Kidney (tissue), 14 donors: ENCODE data around the gene WNT9B. TPM values are rescaled to one million over a fixed set of nuclear protein-coding genes. Genes with fewer than 3 reads are reported as not detected.

Experiments
- DNase-seq, 5 donors: peaks; one replicate each; pipeline ENCODE4 v3.0.0-alpha.2; 2013 to 2020
- FAIRE-seq: peaks from 2 replicates; lab custom pipeline; 2012; peaks lifted over from hg19 to GRCh38; lab: Jason Lieb, UNC
- H3K27ac ChIP-seq, 2 donors: one replicate each; pipeline ENCODE4 v1.7.0; 2013; ENCODE audit warnings: low read depth in 2 of 2, low read length in 2 of 2, inconsistent platforms in 1 of 2
- H3K27me3 ChIP-seq: one replicate; pipeline ENCODE4 v1.7.1; 2013; ENCODE audit warnings: low read length, inconsistent platforms; ENCODE audit not compliant: control insufficient read depth, insufficient read depth
- H3K36me3 ChIP-seq, 3 donors: one replicate each; pipeline versions ENCODE4 v1.7.0 to v1.7.1; 2013; ENCODE audit warnings: low read length in 3 of 3, control low read depth in 1 of 3, inconsistent platforms in 1 of 3; ENCODE audit not compliant: insufficient read depth in 3 of 3, control insufficient read depth in 2 of 3
- H3K4me1 ChIP-seq, 3 donors: one replicate each; pipeline versions ENCODE4 v1.7.0 to v1.7.1; 2013; ENCODE audit warnings: low read length in 3 of 3, inconsistent platforms in 1 of 3, low read depth in 1 of 3; ENCODE audit not compliant: control insufficient read depth in 2 of 3, insufficient read depth in 2 of 3
- H3K4me3 ChIP-seq, 3 donors: one replicate each; pipeline versions ENCODE4 v1.7.0 to v1.8.1; 2013; ENCODE audit warnings: low read length in 3 of 3, control low read depth in 1 of 3, inconsistent platforms in 1 of 3
- H3K9ac ChIP-seq, 3 donors: one replicate each; pipeline versions ENCODE4 v1.7.0 to v1.7.1; 2013; ENCODE audit warnings: low read length in 3 of 3, control low read depth in 1 of 3, inconsistent platforms in 1 of 3
- H3K9me3 ChIP-seq, 3 donors: one replicate each; pipeline versions ENCODE4 v1.7.0 to v1.7.1; 2013; ENCODE audit warnings: low read length in 3 of 3, control low read depth in 1 of 3, inconsistent platforms in 1 of 3; ENCODE audit not compliant: control insufficient read depth in 2 of 3, insufficient read depth in 1 of 3
- intact Hi-C: fragments of 100-400 bp; cut with DNase I; formaldehyde crosslinking; loops from one replicate; pipeline ENCODE4 v1.11.1; 2022
- polyA plus RNA-seq: library from polyadenylated mRNA; stranded (reverse); fragments of 350-450 nt; fragmentation: Illumina TruSeq; extraction: RNeasy Lipid Tissue Mini Kit (QIAGEN cat#74804); gene quantifications from one replicate; pipeline ENCODE4 v1.2.3, GENCODE V29; 2014; ENCODE audit warnings: low read depth, low replicate concordance; ENCODE audit not compliant: insufficient read depth
- total RNA-seq: library from RNA; stranded (reverse); fragmentation: NEBNext Ultra II Directional; extraction: Animal tissue kit (Norgen Biotek cat#: 25700); gene quantifications from one replicate; pipeline ENCODE4 v1.2.1, GENCODE V29; 2021
- TF ChIP-seq, protein P1 (sequence below): IDR thresholded peaks from 3 replicates; pipeline ENCODE4 v1.5.1; 2012; ENCODE audit warnings: mild to moderate bottlenecking, moderate library complexity, borderline replicate concordance; ENCODE audit not compliant: insufficient read depth; ENCODE audit errors: extremely low read depth
- donor health status: control.
- donor health status: control.
- donor health status: control.
- donor health status: control.
- donor health status: control.
- donor health status: DM: yes; HTN: yes; CAD: no.
- donor health status: Normal renal cell carcinoma (clear cell type).

Gene WNT9B
- total and polyA plus RNA-seq, 2 donors from 2014 or later = 1.9 to 5.3 TPM

DNA sequence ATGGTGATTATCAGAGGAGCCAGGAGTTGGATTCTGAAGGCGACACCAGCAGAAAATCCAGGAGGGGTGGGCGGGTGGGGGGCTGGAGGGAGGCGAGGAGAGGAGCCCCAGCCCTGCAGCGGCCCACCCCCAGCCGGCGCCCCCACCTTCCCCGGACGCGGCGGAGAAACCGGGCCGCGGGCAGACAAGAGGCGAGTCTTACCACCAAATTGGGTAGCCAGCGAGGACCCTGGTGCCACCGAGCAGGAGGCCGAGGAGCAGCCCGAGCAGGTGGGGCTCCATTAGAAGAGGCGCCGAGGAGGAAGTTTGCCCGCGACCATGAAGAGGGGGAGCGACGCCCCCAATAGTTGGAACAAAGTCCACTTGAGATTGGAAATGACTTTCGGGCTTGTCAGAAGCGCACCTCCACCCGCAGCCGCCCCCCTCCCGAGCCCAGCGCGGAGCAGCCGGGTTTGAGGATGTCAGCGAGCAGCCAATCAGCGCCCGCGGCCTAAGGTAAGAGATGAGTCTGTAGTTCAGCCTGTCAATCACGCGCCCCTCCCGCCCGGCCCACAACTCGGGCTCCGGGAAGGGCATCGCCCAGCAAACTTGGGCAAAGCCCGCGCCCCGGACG is 33.0 kb upstream of the WNT9B start, which contains the start of gene WNT3:
Gene WNT3, minus strand, starts transcription at position 377 of the 613 bp plus-strand sequence. Its CDS starts 95 bp downstream, at position 282.
- peak within 1 kb of the TSS in 1 of 3 donors; percentile 29 for H3K4me3 ChIP-seq
- intact Hi-C loops = no loop called here
- no peak for FAIRE-seq
- no peaks in the 10 kb centered on the region for H3K36me3 ChIP-seq
- H3K9ac ChIP-seq = no peak within 1 kb of the TSS
- H3K9me3 ChIP-seq = no peaks in the 10 kb centered on the region
- TF ChIP-seq, protein P1, sequence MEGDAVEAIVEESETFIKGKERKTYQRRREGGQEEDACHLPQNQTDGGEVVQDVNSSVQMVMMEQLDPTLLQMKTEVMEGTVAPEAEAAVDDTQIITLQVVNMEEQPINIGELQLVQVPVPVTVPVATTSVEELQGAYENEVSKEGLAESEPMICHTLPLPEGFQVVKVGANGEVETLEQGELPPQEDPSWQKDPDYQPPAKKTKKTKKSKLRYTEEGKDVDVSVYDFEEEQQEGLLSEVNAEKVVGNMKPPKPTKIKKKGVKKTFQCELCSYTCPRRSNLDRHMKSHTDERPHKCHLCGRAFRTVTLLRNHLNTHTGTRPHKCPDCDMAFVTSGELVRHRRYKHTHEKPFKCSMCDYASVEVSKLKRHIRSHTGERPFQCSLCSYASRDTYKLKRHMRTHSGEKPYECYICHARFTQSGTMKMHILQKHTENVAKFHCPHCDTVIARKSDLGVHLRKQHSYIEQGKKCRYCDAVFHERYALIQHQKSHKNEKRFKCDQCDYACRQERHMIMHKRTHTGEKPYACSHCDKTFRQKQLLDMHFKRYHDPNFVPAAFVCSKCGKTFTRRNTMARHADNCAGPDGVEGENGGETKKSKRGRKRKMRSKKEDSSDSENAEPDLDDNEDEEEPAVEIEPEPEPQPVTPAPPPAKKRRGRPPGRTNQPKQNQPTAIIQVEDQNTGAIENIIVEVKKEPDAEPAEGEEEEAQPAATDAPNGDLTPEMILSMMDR = no peak
- no peak within 1 kb of the TSS for H3K27ac ChIP-seq
- DNase-seq = peak in 3 of 5 donors; percentile 41 to 64 (median 49)
- peaks cover 44% of the 10 kb centered on the region for H3K27me3 ChIP-seq
- peaks cover 0 to 7% (median 0%) of the 10 kb centered on the region in 3 donors for H3K4me1 ChIP-seq

DNA sequence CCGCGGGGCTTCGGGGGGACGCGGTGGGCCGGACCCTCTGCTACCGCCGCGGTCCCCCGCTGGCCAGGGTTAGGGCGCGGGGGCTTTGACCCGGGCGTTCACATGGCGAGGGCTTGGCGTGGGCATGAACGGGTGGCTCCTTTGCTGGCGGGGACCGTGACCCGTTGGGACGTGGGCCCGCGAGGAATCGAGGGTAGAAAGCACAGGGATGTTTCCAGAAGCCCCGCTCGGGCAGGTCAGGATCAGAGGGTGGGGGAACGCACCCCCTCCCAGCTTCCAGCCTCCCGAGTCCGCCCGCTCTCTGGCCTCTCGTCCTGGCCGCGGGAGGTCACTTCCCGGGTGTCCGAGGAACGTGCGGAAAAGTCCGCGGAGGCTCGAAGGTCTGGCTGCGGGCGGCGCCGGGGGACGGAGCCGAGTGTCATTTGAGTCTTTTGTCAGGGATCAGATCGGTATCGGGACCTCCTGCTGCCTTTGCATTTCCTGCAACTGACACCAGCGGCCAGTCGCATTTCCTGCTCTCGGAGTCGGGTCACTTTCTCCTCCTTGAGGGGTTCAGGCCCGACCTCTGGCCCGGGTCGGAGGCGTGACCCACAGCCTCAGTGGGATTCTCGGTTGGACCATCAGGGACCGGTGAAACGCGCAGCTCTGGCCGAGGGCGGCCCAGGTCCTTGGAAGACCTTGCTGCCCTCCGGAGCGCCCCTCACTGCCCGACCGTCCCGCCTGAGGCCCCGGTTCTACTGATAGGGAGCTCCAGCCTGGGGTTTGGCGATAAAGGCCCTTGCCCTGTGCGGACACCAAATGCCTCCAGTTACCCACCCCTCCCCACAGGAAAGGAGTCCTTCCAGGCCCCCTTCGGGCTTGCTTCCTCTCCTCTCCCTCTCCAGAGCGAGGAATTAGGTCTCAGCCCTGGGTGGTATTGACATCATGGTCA is 32.2 kb upstream of the WNT9B start:
- Histone ChIP-seq H3K27ac (no peak overlapping the region), H3K27me3 (peaks cover 44% of the 10 kb centered on the region), H3K9me3 (no peaks in the 10 kb centered on the region), H3K4me3 (peak overlapping the region in 1 of 3 donors; percentile 29), H3K36me3 (no peaks in the 10 kb centered on the region), H3K9ac (no peak overlapping the region), H3K4me1 (peaks cover 0 to 7% (median 0%) of the 10 kb centered on the region in 3 donors)
- no peak for FAIRE-seq
- TF ChIP-seq, protein P1 = no peak
- intact Hi-C loops = no loop called here
- peak in 2 of 5 donors; percentile 39 to 40 for DNase-seq

DNA sequence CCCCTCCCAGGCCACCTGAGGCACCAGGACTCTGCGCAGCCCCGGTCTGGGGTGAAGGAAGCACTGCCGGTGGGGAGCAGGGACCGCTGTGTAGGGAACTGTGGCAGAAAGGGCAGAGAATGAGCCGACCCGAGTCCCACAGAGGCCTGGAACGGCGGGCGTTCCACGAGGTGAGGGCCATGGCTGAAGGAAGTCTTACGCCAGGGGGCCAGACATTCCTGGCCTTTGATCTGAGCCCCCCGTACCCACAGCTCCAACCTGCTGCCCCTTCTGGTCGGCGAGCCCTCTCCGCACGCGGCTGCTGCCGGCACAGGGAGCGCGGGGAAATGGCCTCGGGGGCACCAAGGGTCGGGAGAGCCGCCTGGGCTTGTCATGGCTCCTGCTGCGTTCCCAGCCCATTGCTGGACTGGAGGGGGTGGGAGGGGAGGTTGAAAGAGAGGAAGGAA is 31.5 kb upstream of the WNT9B start:
- Histone ChIP-seq H3K4me3 (no peak overlapping the region), H3K9me3 (no peaks in the 10 kb centered on the region), H3K27ac (no peak overlapping the region), H3K36me3 (no peaks in the 10 kb centered on the region), H3K9ac (no peak overlapping the region), H3K27me3 (peaks cover 44% of the 10 kb centered on the region), H3K4me1 (peaks cover 0 to 7% (median 0%) of the 10 kb centered on the region in 3 donors)
- TF ChIP-seq, protein P1 = no peak
- FAIRE-seq (no peak), DNase-seq (no peak)
- intact Hi-C loops = no loop called here
